ENCODE results near the gene ATCAY. TPM values are rescaled to one million over a fixed set of nuclear protein-coding genes. Genes with fewer than 3 reads are reported as not detected.

Gene ATCAY
- total and polyA plus RNA-seq, 2 donors: 0.63 to 1.3 TPM

DNA sequence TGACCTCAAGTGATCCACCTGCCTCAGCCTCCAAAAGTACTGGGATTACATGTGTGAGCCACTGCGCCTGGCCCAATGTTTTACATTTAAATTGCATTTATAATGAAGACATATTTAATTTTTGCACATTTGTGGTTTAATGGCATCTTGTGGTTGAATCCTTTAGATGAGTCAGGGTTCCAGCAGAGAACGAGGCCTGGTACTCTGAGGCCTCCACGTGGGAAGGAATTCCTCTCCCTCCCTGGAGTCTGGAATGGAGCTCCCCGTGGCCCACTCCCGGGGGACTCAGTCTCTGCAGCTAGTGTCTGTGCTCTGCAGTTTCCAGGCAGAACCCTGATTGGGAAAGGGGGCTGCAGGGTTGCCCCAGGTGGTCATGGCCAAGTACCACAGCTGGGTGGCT is 35.9 kb upstream of the ATCAY start:
- WGBS: 63% methylated on average over 5 of the region's 5 CpGs
- no peaks in the 10 kb centered on the region for H3K36me3 ChIP-seq (ENCODE audit: insufficient read depth)
- no peak for DNase-seq (ENCODE audit: extremely low spot score)

DNA sequence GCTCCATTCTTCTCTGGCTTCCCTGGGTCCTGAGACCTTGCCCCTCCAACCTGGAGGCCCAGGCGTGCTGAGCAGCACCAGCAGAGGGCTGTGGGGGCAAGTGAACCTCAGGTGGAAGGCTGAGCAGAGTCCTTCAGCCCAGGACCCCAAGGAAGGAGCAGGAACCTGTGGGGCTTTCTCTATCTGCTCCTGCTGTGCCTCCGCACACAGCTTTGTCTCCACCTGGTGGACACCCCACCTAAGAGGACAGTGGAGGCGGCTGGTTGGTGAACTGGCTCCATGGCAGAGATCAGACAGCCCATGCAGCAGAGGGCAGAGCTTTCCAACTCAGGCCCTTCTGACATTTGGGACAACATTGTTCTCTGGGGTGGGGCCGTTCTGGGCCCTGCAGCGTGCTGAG is 31.4 kb upstream of the ATCAY start:
- Histone ChIP-seq H3K4me1 (ENCODE audit: insufficient read depth) (no peaks in the 10 kb centered on the region), H3K36me3 (ENCODE audit: insufficient read depth) (no peaks in the 10 kb centered on the region), H3K4me3 (ENCODE audit: low read depth, low read length) (no peak overlapping the region), H3K27ac (ENCODE audit: low read depth) (no peak overlapping the region)
- no peak for DNase-seq (ENCODE audit: extremely low spot score)
- 70% methylated on average over 5 of the region's 5 CpGs for WGBS

More for the DNA sequence above, 35.9 kb upstream of the ATCAY start:
- Histone ChIP-seq H3K27ac (ENCODE audit: low read depth) (no peak overlapping the region), H3K4me1 (ENCODE audit: insufficient read depth) (no peaks in the 10 kb centered on the region), H3K4me3 (ENCODE audit: low read depth, low read length) (no peak overlapping the region)

DNA sequence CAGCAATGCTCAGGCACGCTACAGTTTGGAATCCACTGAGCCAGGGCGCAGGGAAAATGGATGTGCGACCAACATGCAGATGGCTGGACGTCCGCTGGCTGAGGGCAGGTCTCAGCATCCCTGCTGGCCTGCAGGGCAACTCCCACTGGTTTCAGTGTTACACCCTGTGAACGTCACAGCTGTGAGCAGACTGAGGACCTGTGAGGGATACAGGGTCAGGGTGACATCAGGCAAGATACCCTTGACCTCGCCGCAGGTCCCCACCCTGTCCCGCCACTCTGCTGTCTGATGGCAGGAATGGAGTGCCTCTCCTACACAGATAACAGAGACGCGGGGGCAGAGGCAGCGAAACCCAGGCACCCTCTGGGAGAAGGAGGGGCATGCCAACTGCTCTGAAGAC is 30.7 kb upstream of the ATCAY start:
- 84% methylated on average over 12 of the region's 12 CpGs for WGBS
- no peak for DNase-seq (ENCODE audit: extremely low spot score)
- no peak overlapping the region for H3K27ac ChIP-seq (ENCODE audit: low read depth)
- no peaks in the 10 kb centered on the region for H3K4me1 ChIP-seq (ENCODE audit: insufficient read depth)
- no peaks in the 10 kb centered on the region for H3K36me3 ChIP-seq (ENCODE audit: insufficient read depth)
- no peak overlapping the region for H3K4me3 ChIP-seq (ENCODE audit: low read depth, low read length)

DNA sequence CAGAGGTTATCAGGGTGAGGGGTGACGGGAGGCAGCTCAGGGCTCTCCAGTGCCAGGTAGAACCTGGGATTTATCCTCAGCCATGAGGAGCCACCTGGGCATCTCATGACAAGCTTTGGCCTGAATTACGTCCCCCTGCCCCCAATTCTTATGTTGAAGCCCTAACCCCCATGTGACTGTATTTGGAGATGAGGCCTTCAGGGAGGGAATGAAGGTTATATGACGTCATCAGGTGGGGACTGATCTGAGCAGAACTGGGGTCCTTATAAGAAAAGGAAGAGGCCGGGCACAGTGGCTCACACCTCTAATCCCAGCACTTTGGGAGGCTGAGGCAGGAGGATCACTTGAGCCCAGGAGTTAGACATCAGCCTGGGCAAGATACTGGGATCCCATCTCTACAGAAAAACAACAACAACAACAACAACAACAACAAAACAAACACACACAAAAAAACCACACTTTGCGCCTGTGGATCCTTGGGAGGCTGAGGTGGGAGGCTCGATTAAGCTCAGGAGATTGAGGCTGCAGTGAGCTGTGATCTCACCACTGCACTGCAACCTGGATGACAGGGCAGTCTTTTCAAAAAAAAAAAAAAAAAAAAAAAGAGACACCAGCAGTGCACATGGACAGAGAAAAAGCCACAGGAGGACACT is 30.0 kb upstream of the ATCAY start:
- Histone ChIP-seq H3K4me1 (ENCODE audit: insufficient read depth) (no peaks in the 10 kb centered on the region), H3K36me3 (ENCODE audit: insufficient read depth) (no peaks in the 10 kb centered on the region), H3K4me3 (ENCODE audit: low read depth, low read length) (no peak overlapping the region), H3K27ac (ENCODE audit: low read depth) (no peak overlapping the region)
- no peak for DNase-seq (ENCODE audit: extremely low spot score)
- 85% methylated on average over 6 of the region's 6 CpGs for WGBS

DNA sequence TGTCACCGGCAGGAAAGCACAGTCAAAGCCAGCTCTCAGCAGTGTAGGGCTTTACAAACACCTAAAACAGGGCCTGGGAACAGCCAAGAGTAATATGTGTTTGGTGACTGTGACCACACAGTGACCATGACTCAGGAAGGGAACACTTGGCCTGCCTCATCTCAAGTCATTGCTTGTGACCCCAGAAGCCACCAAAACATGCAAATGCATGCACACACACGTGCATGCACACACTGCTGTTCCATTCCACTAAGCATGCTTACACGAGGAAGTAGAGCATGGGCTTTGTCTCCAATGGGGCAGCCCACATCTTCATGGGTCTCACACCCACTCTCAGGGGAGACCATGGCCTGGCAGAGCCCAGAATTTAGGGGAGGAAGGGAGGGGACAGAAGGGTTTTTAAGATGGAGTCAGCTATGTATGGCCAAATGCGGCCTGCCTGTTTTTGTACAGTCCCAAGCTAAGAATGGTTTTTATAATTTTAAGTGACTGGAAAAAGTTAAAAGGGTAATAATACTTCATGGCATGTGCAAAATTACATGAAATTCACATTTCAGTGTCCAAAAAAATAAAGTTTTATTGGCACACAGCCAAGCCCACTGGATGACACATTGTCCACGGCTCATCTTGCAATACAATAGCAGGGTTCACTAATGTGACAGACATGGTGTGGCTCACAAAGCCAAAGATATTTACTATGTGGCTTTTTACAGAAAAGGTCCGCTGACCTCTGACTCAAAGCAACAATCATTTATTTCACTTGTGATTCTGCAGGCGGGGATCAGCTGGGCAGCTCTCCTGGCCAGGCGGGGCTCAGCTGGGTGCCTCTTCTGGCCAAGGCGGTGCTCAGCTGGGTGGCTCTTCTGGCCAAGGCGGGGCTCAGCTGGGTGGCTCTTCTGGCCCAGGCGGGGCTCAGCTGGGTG is 29.0 kb upstream of the ATCAY start:
- Histone ChIP-seq H3K4me1 (ENCODE audit: insufficient read depth) (no peaks in the 10 kb centered on the region), H3K4me3 (ENCODE audit: low read depth, low read length) (no peak overlapping the region), H3K36me3 (ENCODE audit: insufficient read depth) (no peaks in the 10 kb centered on the region), H3K27ac (ENCODE audit: low read depth) (no peak overlapping the region)
- DNase-seq (ENCODE audit: extremely low spot score): no peak
- WGBS: 95% methylated on average over 11 of the region's 11 CpGs

DNA sequence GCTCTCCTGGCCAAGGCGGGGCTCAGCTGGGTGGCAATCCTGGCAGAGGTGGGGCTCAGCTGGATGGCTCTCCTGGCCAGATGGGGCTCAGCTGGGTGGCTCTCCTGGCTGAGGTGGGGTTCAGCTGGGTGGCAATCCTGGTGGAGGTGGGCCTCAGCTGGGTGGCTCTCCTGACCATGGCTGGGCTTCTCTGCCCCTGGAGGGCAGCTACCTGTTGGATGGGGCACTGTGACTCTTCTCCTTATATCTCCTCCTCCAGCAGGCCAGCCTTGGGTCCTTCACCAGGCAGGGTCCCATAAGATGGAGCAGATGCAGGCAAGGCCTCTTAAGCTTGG is 28.3 kb upstream of the ATCAY start:
- DNase-seq (ENCODE audit: extremely low spot score): no peak
- H3K4me1 ChIP-seq (ENCODE audit: insufficient read depth): no peaks in the 10 kb centered on the region
- 91% methylated on average over 1 of the region's 1 CpG for WGBS
- H3K4me3 ChIP-seq (ENCODE audit: low read depth, low read length): no peak overlapping the region
- no peak overlapping the region for H3K27ac ChIP-seq (ENCODE audit: low read depth)
- no peaks in the 10 kb centered on the region for H3K36me3 ChIP-seq (ENCODE audit: insufficient read depth)

DNA sequence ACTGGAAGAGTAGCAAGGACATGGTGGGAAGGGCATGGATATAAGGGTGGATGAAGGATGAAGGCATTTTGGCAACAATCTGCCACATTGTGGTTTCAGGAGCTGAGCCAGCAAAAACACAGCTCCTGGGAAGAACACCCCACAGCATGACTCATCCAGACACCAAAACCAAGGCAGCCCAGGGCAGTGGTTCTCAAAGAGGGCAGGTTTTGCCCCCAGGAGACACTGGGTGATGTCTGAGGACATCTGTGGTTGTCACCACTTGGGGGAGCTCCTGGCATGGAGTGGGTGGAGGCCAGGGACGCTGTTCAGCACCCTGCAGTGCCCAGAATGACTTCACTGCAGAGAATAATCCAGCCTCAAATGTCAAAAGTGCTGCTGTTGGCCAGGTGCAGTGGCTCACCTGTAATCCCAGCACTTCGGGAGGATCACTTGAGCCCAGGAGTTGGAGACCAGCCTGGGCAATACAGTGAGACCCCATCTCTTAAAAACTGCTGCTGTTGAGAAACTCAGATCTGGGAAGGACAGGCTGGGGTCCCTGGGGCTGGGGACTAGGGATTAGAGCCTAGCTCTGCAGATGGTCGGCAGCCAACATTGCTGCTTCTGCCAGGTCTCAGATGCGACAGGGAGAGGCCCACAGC is 27.8 kb upstream of the ATCAY start:
- WGBS: 82% methylated on average over 4 of the region's 4 CpGs
- Histone ChIP-seq H3K4me3 (ENCODE audit: low read depth, low read length) (no peak overlapping the region), H3K36me3 (ENCODE audit: insufficient read depth) (no peaks in the 10 kb centered on the region), H3K27ac (ENCODE audit: low read depth) (no peak overlapping the region), H3K4me1 (ENCODE audit: insufficient read depth) (no peaks in the 10 kb centered on the region)
- no peak for DNase-seq (ENCODE audit: extremely low spot score)

DNA sequence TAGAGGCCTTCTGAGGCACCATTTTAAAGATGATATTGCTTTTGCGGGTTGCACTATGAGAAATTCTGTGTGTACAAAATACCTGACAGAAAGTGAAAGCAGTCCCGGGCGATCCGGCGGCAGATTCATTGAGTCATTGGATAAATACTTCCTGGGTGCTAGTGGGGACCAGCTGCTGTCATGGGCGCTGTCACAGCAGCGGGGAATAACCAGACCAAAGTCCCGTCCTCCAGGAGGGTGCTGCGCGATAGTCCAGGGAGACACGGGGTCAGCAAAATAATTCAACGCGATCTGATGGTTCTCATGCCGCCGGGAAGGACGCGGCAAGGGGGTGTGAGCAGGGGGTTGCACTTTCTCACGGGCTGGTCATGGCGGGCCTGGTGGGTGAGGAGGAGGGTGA is 25.2 kb upstream of the ATCAY start:
- whole genome bisulfite sequencing: 89% methylated on average over 19 of the region's 19 CpGs

DNA sequence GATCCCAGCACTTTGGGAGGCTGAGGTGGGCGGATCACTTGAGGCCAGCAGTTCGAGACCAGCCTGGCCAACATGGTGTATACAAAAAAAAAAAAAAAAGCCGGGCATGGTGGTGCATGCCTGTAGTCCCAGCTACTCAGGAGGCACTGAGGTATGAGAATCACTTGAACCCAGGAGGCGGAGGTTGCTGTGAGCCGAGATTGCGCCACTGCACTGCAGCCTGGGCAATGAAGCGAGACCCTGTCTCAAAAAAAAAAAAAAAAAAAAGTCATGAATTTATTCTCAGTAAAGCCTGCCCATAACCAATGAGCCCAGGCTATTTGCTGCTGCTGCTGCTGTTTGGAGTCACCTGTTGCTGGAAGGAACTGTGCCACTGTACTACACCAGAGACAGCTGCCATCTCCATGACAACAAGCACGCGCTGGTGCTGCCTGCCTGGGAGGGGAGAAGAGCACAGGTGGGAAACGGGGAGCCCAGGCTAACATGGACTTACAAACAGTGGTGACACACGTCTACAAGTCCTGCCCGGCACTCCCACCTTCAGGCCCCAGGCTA is 23.0 kb upstream of the ATCAY start:
- no peak overlapping the region for H3K4me3 ChIP-seq (ENCODE audit: low read depth, low read length)
- WGBS: 86% methylated on average over 12 of the region's 12 CpGs
- DNase-seq (ENCODE audit: extremely low spot score): no peak
- H3K36me3 ChIP-seq (ENCODE audit: insufficient read depth): no peaks in the 10 kb centered on the region
- no peak overlapping the region for H3K27ac ChIP-seq (ENCODE audit: low read depth)
- H3K4me1 ChIP-seq (ENCODE audit: insufficient read depth): no peaks in the 10 kb centered on the region

More for the DNA sequence above, 25.2 kb upstream of the ATCAY start:
- Histone ChIP-seq H3K4me3 (ENCODE audit: low read depth, low read length) (no peak overlapping the region), H3K36me3 (ENCODE audit: insufficient read depth) (no peaks in the 10 kb centered on the region), H3K27ac (ENCODE audit: low read depth) (no peak overlapping the region), H3K4me1 (ENCODE audit: insufficient read depth) (no peaks in the 10 kb centered on the region)
- DNase-seq (ENCODE audit: extremely low spot score): no peak

DNA sequence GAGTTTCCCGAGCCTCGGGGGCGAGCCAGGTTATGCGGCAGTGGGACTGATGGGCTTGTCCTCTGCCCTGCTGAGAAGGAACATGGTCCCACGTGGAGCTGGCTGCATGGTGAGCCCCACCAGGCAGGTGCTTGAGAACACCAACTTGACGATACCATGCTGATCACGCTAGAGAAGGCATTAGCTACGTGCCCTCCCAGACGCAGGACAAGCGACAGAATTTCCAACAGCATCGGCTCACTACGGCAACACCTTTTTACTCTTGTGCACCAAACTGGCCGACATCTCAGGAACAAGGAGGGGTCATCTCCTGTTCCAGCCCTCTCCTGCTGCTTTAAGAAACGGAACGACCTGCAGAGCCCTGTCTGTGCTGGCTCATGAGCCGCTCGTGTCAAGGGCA is 20.0 kb upstream of the ATCAY start:
- no peak for DNase-seq (ENCODE audit: extremely low spot score)
- Histone ChIP-seq H3K4me1 (ENCODE audit: insufficient read depth) (no peaks in the 10 kb centered on the region), H3K36me3 (ENCODE audit: insufficient read depth) (no peaks in the 10 kb centered on the region), H3K4me3 (ENCODE audit: low read depth, low read length) (no peak overlapping the region), H3K27ac (ENCODE audit: low read depth) (no peak overlapping the region)
- 85% methylated on average over 17 of the region's 17 CpGs for WGBS

DNA sequence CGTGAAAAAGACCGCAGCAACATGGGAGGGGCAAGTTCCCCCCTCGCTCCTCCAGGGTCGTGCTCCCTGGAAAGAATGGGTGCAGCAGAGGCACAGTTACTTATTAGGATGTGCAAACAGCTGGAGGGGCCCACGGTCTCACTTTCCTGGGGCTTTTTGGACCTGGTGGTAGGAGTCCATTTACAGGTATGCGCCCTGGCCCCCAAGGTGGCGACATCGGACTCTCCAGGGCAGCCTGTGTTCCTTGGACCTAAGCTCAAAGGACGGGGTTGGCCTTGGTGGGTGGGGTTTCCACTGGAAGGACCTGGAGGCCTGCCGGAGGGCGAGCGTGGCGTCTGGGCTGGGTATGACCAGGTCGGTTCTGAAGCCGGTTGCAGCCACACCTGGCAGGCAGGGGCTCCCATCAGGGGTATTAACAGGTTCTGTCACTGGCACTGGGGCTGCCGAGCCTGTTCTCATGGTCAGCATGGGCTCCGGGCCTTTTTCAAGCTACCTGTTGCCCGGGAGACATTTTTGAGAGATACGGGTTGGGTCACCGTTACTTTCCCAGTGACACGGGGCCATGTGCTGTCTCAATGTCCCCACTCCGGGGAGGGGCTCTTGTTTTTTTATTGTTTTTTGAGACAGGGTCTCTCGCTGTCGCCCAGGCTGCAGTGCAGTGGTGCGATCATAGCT is 17.5 kb upstream of the ATCAY start:
- Histone ChIP-seq H3K36me3 (ENCODE audit: insufficient read depth) (no peaks in the 10 kb centered on the region), H3K27ac (ENCODE audit: low read depth) (no peak overlapping the region), H3K4me3 (ENCODE audit: low read depth, low read length) (no peak overlapping the region), H3K4me1 (ENCODE audit: insufficient read depth) (no peaks in the 10 kb centered on the region)
- no peak for DNase-seq (ENCODE audit: extremely low spot score)
- 81% methylated on average over 25 of the region's 25 CpGs for WGBS

DNA sequence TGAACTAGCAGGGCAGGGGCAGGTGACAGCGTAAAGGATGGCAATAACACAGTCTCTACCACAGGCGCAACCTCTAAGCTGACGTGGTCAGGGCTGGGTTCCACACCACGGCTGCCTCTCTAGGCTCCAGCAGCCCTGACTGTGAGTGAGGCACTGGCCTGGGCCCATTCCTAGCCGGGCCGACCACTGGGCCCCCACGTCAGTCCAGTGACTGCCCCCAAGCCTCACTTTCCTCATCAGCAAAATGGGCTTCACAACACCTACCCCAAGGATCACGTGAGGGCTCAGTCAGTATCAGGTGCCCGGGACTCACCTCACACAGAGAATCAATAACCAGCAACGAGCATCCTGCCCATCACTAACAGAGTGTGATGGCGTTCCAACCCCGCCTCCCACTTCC is 16.8 kb upstream of the ATCAY start:
- WGBS: 80% methylated on average over 12 of the region's 12 CpGs

DNA sequence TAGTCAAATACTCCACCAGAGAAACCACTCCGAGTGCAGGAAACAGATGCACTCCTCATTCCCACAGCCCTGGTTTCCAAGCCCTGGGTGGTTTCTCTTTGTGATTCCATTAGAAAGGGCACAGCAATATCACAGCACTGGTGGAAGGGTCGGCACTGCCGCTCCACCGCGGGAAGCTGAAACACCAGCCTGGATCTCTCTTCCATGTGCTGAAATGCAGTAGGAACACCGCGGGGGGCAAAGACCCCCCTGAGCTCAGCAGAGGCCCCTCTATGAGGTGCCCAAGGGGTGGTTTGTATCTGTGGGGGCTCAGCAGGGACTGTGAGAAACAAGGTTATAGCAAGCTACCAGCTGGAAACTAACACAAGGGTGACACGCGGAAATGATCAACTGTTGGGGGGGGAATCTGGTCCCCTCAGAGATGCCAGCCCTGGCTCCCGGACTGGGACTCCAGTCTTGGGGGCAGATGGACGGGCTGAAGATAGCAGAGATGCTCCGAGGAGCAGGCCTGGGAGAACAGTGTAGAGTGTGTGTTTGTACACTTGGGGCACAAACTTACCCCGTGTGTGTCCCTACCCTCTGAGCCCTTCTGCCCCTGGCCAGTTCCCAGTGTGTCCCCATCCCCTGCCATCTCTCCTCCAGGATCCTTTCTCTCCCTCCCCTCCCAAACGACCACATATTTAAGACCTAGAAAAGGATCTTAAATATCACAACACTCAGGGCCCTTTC is 13.4 kb upstream of the ATCAY start:
- WGBS: 52% methylated on average over 14 of the region's 14 CpGs
- no peak for DNase-seq (ENCODE audit: extremely low spot score)
- Histone ChIP-seq H3K4me3 (ENCODE audit: low read depth, low read length) (no peak overlapping the region), H3K4me1 (ENCODE audit: insufficient read depth) (no peaks in the 10 kb centered on the region), H3K27ac (ENCODE audit: low read depth) (no peak overlapping the region), H3K36me3 (ENCODE audit: insufficient read depth) (no peaks in the 10 kb centered on the region)

More for the DNA sequence above, 16.8 kb upstream of the ATCAY start:
- H3K4me1 ChIP-seq (ENCODE audit: insufficient read depth): no peaks in the 10 kb centered on the region
- no peak overlapping the region for H3K27ac ChIP-seq (ENCODE audit: low read depth)
- no peak overlapping the region for H3K4me3 ChIP-seq (ENCODE audit: low read depth, low read length)
- no peak for DNase-seq (ENCODE audit: extremely low spot score)
- H3K36me3 ChIP-seq (ENCODE audit: insufficient read depth): no peaks in the 10 kb centered on the region

Measured in urinary bladder (tissue), 4 donors.